Aorta (tissue), 5 donors: ENCODE data around the gene THBS1. TPM values are rescaled to one million over a fixed set of nuclear protein-coding genes. Genes with fewer than 3 reads are reported as not detected.

ENCODE experiments used
- ATAC-seq: fragments of 200-7000 bp; cut with Tn5 transposase; one replicate; pipeline ENCODE4 v1.9.1; 2022; ENCODE audit warnings: moderate library complexity; ENCODE audit not compliant: low FRiP score
- DNase-seq, 2 donors: peaks; one replicate each; pipeline ENCODE4 v3.0.0-alpha.2; 2020
- H3K27ac ChIP-seq, 2 donors: one replicate each; pipeline ENCODE4 v1.5.1; 2013; ENCODE audit warnings: low read length in 2 of 2, mild to moderate bottlenecking in 2 of 2, moderate library complexity in 2 of 2, control low read depth in 1 of 2, inconsistent platforms in 1 of 2, low read depth in 1 of 2
- H3K27me3 ChIP-seq, 2 donors: one replicate each; pipeline ENCODE4 v1.6.1; 2013; ENCODE audit warnings: control low read depth in 1 of 2, low read length in 1 of 2, mild to moderate bottlenecking in 1 of 2, moderate library complexity in 1 of 2; ENCODE audit not compliant: insufficient read depth in 2 of 2, control insufficient read depth in 1 of 2
- H3K36me3 ChIP-seq, 2 donors: one replicate each; pipeline ENCODE4 v1.6.1; 2013; ENCODE audit warnings: control low read depth in 1 of 2, low read length in 1 of 2, mild to moderate bottlenecking in 1 of 2; ENCODE audit not compliant: insufficient read depth in 2 of 2, control insufficient read depth in 1 of 2
- H3K4me1 ChIP-seq, 2 donors: one replicate each; pipeline ENCODE4 v1.6.1; 2013; ENCODE audit warnings: low read length in 2 of 2, control low read depth in 1 of 2, mild to moderate bottlenecking in 1 of 2, moderate library complexity in 1 of 2; ENCODE audit not compliant: insufficient read depth in 2 of 2, control insufficient read depth in 1 of 2
- H3K4me3 ChIP-seq, 2 donors: one replicate each; pipeline ENCODE4 v1.5.1; 2013; ENCODE audit warnings: low read length in 2 of 2, control low read depth in 1 of 2, mild to moderate bottlenecking in 1 of 2
- H3K9me3 ChIP-seq: one replicate; pipeline ENCODE4 v1.6.1; 2013; ENCODE audit warnings: mild to moderate bottlenecking, low read length; ENCODE audit not compliant: control insufficient read depth
- WGBS, 2 donors: extraction: QIAGEN DNeasy Blood & Tissue Kit; methylation state at CpG; one replicate each; pipeline ENCODE4 v1.1.7; 2013; 5-methylcytosine and 5-hydroxymethylcytosine counted together
- intact Hi-C, 2 donors: fragments of 100-400 bp; cut with DNase I; formaldehyde crosslinking; loops; one replicate each; pipeline versions ENCODE4 v1.14.2 to v1.15.0; 2022
- polyA plus RNA-seq, 2 donors: library from polyadenylated mRNA; stranded (reverse); fragments of 200-250 nt; gene quantifications; one replicate each; pipeline ENCODE4 v1.2.3, GENCODE V29; 2013
- total RNA-seq, 2 donors: library from RNA; stranded (reverse); fragmentation: NEBNext Ultra II Directional; extraction: Animal tissue kit (Norgen Biotek cat#: 25700); gene quantifications; one replicate each; pipeline ENCODE4 v1.2.1, GENCODE V29; 2021
- donor health status: healthy with polysubstance abuse.
- donor health status: Bipolar disorder and iron deficiency.
- donor health status: DM: no; HTN: no; CAD: no.
- donor health status: DM: no; HTN: no; CAD: no.
- donor health status: DM: yes; HTN: yes; CAD: no.

The THBS1 gene
- total and polyA plus RNA-seq, 4 donors = 9.8 to 1,398 (median 147) TPM

DNA sequence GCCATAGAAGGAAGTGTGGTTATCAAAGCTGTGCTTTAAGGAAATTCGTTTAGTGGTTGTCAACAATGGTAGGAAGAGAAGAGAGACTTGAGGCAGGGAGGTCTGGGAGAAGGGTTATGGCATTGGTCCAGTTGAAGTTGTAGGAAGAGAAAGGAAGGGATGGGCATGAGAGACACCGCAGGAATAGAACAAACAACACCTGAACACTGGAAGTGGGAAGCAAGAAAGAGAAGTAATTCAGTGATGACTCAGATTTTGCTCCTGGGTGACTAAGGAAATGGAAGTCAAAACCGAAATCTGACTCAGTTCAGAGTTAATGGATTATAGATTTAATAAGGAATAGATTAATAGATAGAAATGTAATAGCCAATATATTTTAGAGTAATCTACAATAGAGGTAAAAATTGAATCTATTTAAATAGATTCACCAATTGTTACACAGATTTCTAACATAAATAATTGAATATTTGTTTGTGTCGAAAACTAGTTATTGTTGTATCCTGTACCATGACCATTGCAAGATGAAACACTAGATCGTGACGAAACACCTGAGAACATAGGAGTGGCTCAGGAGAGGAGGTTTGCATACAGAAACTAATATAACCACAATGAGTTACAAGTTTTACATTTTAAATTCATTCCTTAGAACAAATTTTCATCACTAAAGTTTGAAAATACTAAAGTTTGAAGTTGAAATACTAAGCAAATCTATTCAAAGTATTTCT, 36.0 kb downstream of the THBS1 start:
- Histone ChIP-seq H3K27me3 (no peaks in the 10 kb centered on the region), H3K4me3 (no peak overlapping the region), H3K36me3 (no peaks in the 10 kb centered on the region), H3K27ac (no peak overlapping the region), H3K9me3 (peaks cover 1% of the 10 kb centered on the region), H3K4me1 (no peaks in the 10 kb centered on the region)
- intact Hi-C loops = no loop called here
- ATAC-seq (no peak), DNase-seq (no peak)
- 87 to 88% methylated on average over 6 of the region's 6 CpGs for WGBS, 2 donors

DNA sequence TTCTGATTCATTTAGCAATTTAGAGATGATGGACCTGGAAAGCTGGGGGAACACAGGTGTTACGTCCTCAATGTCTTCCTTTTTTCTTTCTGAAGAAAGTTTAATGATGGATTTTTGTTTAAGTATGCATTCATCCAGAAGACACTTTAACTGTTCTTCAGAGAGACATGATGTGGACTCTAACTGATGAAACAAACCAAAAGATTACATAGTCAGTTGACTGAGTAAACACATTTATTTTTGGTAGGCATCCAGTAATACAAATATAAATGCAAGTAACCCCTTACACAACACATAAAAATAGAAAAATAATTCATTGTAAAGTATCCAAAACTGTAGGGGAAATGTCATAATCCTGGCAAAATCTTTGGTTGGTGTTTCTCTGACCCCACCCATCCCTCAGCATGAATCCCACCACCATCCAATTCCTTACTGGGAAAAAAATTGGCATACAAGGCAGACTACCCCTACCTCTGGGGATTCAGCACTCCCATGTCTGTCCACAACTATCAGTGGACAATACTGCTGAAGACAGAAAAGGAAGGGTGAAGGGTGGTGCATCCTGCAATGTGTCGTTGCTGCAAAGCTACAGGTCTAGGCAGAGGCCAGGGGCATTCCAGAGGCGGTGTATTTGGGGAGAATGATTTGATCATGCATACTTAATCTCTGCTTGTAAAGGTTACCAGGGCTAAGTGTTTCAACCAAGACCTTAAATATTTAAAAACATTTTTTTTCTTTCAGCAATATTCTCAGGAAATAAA, 37.4 kb downstream of the THBS1 start:
- no peak for ATAC-seq
- H3K4me3 ChIP-seq = no peak overlapping the region
- no peaks in the 10 kb centered on the region for H3K27me3 ChIP-seq
- 80 to 86% methylated on average over 3 of the region's 3 CpGs for WGBS, 2 donors
- no peak for DNase-seq
- peaks cover 1% of the 10 kb centered on the region for H3K9me3 ChIP-seq
- intact Hi-C loops = no loop called here
- H3K4me1 ChIP-seq = no peaks in the 10 kb centered on the region
- H3K36me3 ChIP-seq = no peaks in the 10 kb centered on the region
- no peak overlapping the region for H3K27ac ChIP-seq

- DNase-seq = no peak
These were observed 40.3 kb downstream of the THBS1 start for GRCh38 chr15:39621210-39621609.

DNA sequence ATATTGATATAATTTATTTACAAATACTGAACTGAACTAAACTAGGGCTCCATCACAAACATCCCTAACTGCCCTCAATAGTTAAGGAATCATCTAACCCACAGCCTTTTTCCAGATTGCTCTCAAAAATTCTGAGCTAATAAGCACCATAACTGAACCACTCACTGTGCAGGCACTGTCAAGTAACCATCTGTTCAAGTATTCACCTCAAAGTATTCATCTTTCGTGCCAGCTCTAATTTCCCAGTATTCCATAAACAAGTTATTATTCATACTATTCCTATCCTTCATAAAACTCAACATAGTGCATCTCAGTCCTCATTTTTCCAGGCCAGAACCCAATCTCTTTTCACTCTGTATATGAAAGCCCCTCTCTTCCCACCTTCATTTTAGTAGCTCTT, 41.1 kb downstream of the THBS1 start:
- intact Hi-C loops = no loop called here
- no peaks in the 10 kb centered on the region for H3K27me3 ChIP-seq
- H3K36me3 ChIP-seq = no peaks in the 10 kb centered on the region
- ATAC-seq (no peak), DNase-seq (no peak)
- H3K4me3 ChIP-seq = no peak overlapping the region
- H3K9me3 ChIP-seq = peaks cover 1% of the 10 kb centered on the region
- WGBS, 2 donors = 76 to 94% methylated on average over 1 of the region's 1 CpG
- H3K4me1 ChIP-seq = peaks cover 0 to 3% of the 10 kb centered on the region in 2 donors
- no peak overlapping the region for H3K27ac ChIP-seq

More at GRCh38 chr15:39621210-39621609, 40.3 kb downstream of the THBS1 start:
- ATAC-seq = no peak
- Histone ChIP-seq H3K36me3 (no peaks in the 10 kb centered on the region), H3K27me3 (no peaks in the 10 kb centered on the region), H3K4me1 (peaks cover 0 to 3% of the 10 kb centered on the region in 2 donors), H3K9me3 (peaks cover 1% of the 10 kb centered on the region), H3K4me3 (no peak overlapping the region), H3K27ac (no peak overlapping the region)
- intact Hi-C loops = no loop called here
- WGBS, 2 donors = 63 to 85% methylated on average over 1 of the region's 1 CpG

DNA sequence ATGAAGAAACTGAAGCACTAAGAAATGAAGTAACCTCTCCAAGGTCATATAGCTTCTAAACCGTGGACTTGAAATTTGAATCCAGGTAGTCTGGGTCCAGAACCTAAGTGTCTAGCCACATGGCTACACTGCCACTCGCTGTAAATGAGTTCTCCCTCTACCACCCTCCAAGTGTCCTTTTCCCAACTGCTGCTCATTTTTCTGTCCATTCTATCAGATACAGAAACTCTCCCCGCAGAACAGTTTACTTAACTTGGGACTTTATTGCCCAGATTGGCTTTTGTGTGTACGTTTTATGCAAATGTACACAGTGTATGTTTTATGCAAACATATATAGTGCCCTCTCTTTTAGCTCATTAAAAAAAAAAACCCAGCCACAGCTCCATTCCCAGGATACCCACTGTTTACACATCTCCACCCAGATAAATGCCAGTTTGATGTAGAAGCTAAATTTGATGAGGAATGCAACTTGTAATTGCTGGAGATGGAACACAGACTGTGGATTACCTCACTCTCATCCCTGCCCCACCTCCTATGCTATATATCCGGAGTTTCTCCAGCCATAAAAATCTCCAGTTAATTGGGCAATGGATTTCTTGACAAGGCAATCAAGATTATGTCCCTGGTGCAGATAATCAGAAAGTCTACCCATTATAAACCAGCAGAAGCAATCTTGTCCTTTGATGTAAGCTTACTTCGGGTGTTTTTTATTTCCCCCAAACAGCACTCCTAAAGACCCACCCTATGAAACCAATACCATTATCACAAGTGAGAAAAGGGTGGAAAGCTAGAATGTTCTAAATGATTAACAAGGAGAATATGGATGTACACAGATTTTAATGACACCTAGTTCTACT, 42.0 kb downstream of the THBS1 start:
- no peak overlapping the region for H3K27ac ChIP-seq
- no peak for DNase-seq
- 87 to 88% methylated on average over 6 of the region's 6 CpGs for WGBS, 2 donors

GRCh38 chr15:39623529-39623931, 42.7 kb downstream of the THBS1 start:
- no peaks in the 10 kb centered on the region for H3K36me3 ChIP-seq
- WGBS, 2 donors = 88 to 91% methylated on average over 4 of the region's 4 CpGs
- H3K27ac ChIP-seq = no peak overlapping the region
- peaks cover 0 to 3% of the 10 kb centered on the region in 2 donors for H3K4me1 ChIP-seq
- H3K4me3 ChIP-seq = no peak overlapping the region
- intact Hi-C loops = no loop called here
- no peaks in the 10 kb centered on the region for H3K27me3 ChIP-seq
- DNase-seq (no peak), ATAC-seq (no peak)
- no peaks in the 10 kb centered on the region for H3K9me3 ChIP-seq

More for the DNA sequence above, 42.0 kb downstream of the THBS1 start:
- peaks cover 0 to 3% of the 10 kb centered on the region in 2 donors for H3K4me1 ChIP-seq
- ATAC-seq = no peak
- intact Hi-C loops = no loop called here
- no peaks in the 10 kb centered on the region for H3K36me3 ChIP-seq
- H3K27me3 ChIP-seq = no peaks in the 10 kb centered on the region
- H3K4me3 ChIP-seq = no peak overlapping the region
- peaks cover 1% of the 10 kb centered on the region for H3K9me3 ChIP-seq

- H3K4me3 ChIP-seq = no peak overlapping the region
- H3K27ac ChIP-seq = no peak overlapping the region
- ATAC-seq (peak; percentile 82), DNase-seq (peak; percentile 77)
- peaks cover 0 to 3% of the 10 kb centered on the region in 2 donors for H3K4me1 ChIP-seq
- no peaks in the 10 kb centered on the region for H3K9me3 ChIP-seq
- no peaks in the 10 kb centered on the region for H3K27me3 ChIP-seq
- intact Hi-C loops = no loop called here
- WGBS, 2 donors = 44 to 56% methylated on average over 6 of the region's 6 CpGs
- H3K36me3 ChIP-seq = no peaks in the 10 kb centered on the region
These were observed 43.9 kb downstream of the THBS1 start for GRCh38 chr15:39624806-39625205.

GRCh38 chr15:39625451-39625850, 44.6 kb downstream of the THBS1 start:
- no peak for DNase-seq
- WGBS, 2 donors = 89 to 94% methylated on average over 4 of the region's 4 CpGs
- ATAC-seq = no peak
- Histone ChIP-seq H3K27me3 (no peaks in the 10 kb centered on the region), H3K4me3 (no peak overlapping the region), H3K4me1 (peaks cover 0 to 3% of the 10 kb centered on the region in 2 donors), H3K27ac (no peak overlapping the region), H3K9me3 (no peaks in the 10 kb centered on the region), H3K36me3 (no peaks in the 10 kb centered on the region)
- intact Hi-C loops = no loop called here
